Aorta (tissue), 5 donors: ENCODE data around the gene ARID5A. TPM values are rescaled to one million over a fixed set of nuclear protein-coding genes. Genes with fewer than 3 reads are reported as not detected.

Experiments used
- ATAC-seq: fragments of 200-7000 bp; cut with Tn5 transposase; one replicate; pipeline ENCODE4 v1.9.1; 2022; ENCODE audit warnings: moderate library complexity; ENCODE audit not compliant: low FRiP score
- DNase-seq, 2 donors: peaks; one replicate each; pipeline ENCODE4 v3.0.0-alpha.2; 2020
- H3K27ac ChIP-seq, 2 donors: one replicate each; pipeline ENCODE4 v1.5.1; 2013; ENCODE audit warnings: low read length in 2 of 2, mild to moderate bottlenecking in 2 of 2, moderate library complexity in 2 of 2, control low read depth in 1 of 2, inconsistent platforms in 1 of 2, low read depth in 1 of 2
- H3K27me3 ChIP-seq, 2 donors: one replicate each; pipeline ENCODE4 v1.6.1; 2013; ENCODE audit warnings: control low read depth in 1 of 2, low read length in 1 of 2, mild to moderate bottlenecking in 1 of 2, moderate library complexity in 1 of 2; ENCODE audit not compliant: insufficient read depth in 2 of 2, control insufficient read depth in 1 of 2
- H3K36me3 ChIP-seq, 2 donors: one replicate each; pipeline ENCODE4 v1.6.1; 2013; ENCODE audit warnings: control low read depth in 1 of 2, low read length in 1 of 2, mild to moderate bottlenecking in 1 of 2; ENCODE audit not compliant: insufficient read depth in 2 of 2, control insufficient read depth in 1 of 2
- H3K4me1 ChIP-seq, 2 donors: one replicate each; pipeline ENCODE4 v1.6.1; 2013; ENCODE audit warnings: low read length in 2 of 2, control low read depth in 1 of 2, mild to moderate bottlenecking in 1 of 2, moderate library complexity in 1 of 2; ENCODE audit not compliant: insufficient read depth in 2 of 2, control insufficient read depth in 1 of 2
- H3K4me3 ChIP-seq, 2 donors: one replicate each; pipeline ENCODE4 v1.5.1; 2013; ENCODE audit warnings: low read length in 2 of 2, control low read depth in 1 of 2, mild to moderate bottlenecking in 1 of 2
- H3K9me3 ChIP-seq: one replicate; pipeline ENCODE4 v1.6.1; 2013; ENCODE audit warnings: mild to moderate bottlenecking, low read length; ENCODE audit not compliant: control insufficient read depth
- WGBS, 2 donors: extraction: QIAGEN DNeasy Blood & Tissue Kit; methylation state at CpG; one replicate each; pipeline ENCODE4 v1.1.7; 2013; 5-methylcytosine and 5-hydroxymethylcytosine counted together
- intact Hi-C, 2 donors: fragments of 100-400 bp; cut with DNase I; formaldehyde crosslinking; loops; one replicate each; pipeline versions ENCODE4 v1.14.2 to v1.15.0; 2022
- polyA plus RNA-seq, 2 donors: library from polyadenylated mRNA; stranded (reverse); fragments of 200-250 nt; gene quantifications; one replicate each; pipeline ENCODE4 v1.2.3, GENCODE V29; 2013
- total RNA-seq, 2 donors: library from RNA; stranded (reverse); fragmentation: NEBNext Ultra II Directional; extraction: Animal tissue kit (Norgen Biotek cat#: 25700); gene quantifications; one replicate each; pipeline ENCODE4 v1.2.1, GENCODE V29; 2021
- donor health status: healthy with polysubstance abuse.
- donor health status: Bipolar disorder and iron deficiency.
- donor health status: DM: no; HTN: no; CAD: no.
- donor health status: DM: no; HTN: no; CAD: no.
- donor health status: DM: yes; HTN: yes; CAD: no.

The ARID5A gene
- total and polyA plus RNA-seq, 4 donors, result 51.5 to 264 (median 182) TPM

- WGBS, 2 donors, result 83 to 94% methylated on average over 8 of the region's 8 CpGs
- Histone ChIP-seq H3K27me3 (no peaks in the 10 kb centered on the region), H3K9me3 (no peaks in the 10 kb centered on the region), H3K4me3 (no peak overlapping the region), H3K4me1 (no peaks in the 10 kb centered on the region), H3K27ac (no peak overlapping the region), H3K36me3 (no peaks in the 10 kb centered on the region)
- no peak for DNase-seq
- no peak for ATAC-seq
- intact Hi-C loops, result loop anchor here in 1 of 2 donors (5.0 kb wide), 1 partner anchor 51 kb away; the partner anchor contains the start of gene NEURL3
These were observed 21.9 kb downstream of the ARID5A start for GRCh38 chr2:96558485-96558884.

- intact Hi-C loops, result no loop called here
- Histone ChIP-seq H3K27ac (no peak overlapping the region), H3K27me3 (no peaks in the 10 kb centered on the region), H3K36me3 (no peaks in the 10 kb centered on the region), H3K4me3 (no peak overlapping the region), H3K4me1 (no peaks in the 10 kb centered on the region), H3K9me3 (no peaks in the 10 kb centered on the region)
- 73 to 80% methylated on average over 4 of the region's 4 CpGs for WGBS, 2 donors
- ATAC-seq (no peak), DNase-seq (no peak)
These were observed 27.5 kb downstream of the ARID5A start for GRCh38 chr2:96564026-96564425.

DNA sequence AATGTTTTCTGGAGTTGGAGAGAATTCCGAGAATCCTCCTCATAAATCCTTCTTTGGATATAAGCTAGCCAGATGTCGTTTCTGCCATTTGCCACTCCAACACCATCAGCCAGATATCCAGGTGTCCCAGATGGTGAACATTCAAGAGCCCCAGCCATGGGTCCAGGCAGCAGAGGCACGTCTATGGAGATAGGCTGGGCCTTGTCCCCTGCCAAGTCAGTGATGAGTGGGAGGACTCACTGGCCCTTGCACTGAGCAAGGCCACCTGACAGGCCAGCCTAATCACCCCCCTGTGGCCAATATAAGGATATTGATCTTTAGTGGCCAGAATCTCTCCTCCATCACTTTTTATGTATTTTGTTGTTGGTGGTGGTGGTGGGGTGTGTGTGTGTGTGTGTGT is 28.0 kb downstream of the ARID5A start:
- 60 to 75% methylated on average over 3 of the region's 3 CpGs for WGBS, 2 donors
- intact Hi-C loops, result no loop called here
- Histone ChIP-seq H3K27me3 (no peaks in the 10 kb centered on the region), H3K4me1 (no peaks in the 10 kb centered on the region), H3K9me3 (no peaks in the 10 kb centered on the region), H3K4me3 (no peak overlapping the region), H3K36me3 (no peaks in the 10 kb centered on the region), H3K27ac (no peak overlapping the region)
- no peak for ATAC-seq
- DNase-seq, result no peak

- intact Hi-C loops, result no loop called here
- no peak for DNase-seq
- no peaks in the 10 kb centered on the region for H3K27me3 ChIP-seq
- WGBS, 2 donors, result 65 to 73% methylated on average over 5 of the region's 5 CpGs
- H3K27ac ChIP-seq, result no peak overlapping the region
- ATAC-seq, result no peak
- no peaks in the 10 kb centered on the region for H3K9me3 ChIP-seq
- no peak overlapping the region for H3K4me3 ChIP-seq
- no peaks in the 10 kb centered on the region for H3K4me1 ChIP-seq
- H3K36me3 ChIP-seq, result no peaks in the 10 kb centered on the region
These were observed 28.6 kb downstream of the ARID5A start for GRCh38 chr2:96565111-96565510.

DNA sequence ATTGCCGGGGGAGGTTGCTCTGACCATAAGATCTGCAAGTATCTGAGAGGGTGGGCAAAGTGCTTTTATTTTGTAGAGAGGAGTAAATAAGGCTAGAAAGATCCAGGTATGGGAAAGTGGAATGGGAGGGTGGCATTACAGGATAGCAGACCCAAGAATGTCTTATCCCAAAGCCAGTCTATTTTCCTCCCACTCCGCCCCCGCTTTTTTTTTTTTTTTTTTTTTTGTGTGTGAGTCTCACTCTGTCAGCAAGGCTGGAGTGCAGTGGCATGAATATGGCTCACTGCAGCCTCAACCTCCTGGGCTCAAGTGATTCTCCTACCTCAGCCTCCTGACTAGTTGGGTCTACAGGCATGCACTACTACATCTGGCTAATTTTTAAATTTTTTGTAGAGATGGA is 31.5 kb downstream of the ARID5A start:
- 93 to 97% methylated on average over 3 of the region's 3 CpGs for WGBS, 2 donors
- H3K4me1 ChIP-seq, result no peaks in the 10 kb centered on the region
- no peaks in the 10 kb centered on the region for H3K36me3 ChIP-seq
- ATAC-seq (no peak), DNase-seq (no peak)
- H3K4me3 ChIP-seq, result no peak overlapping the region
- no peak overlapping the region for H3K27ac ChIP-seq
- H3K27me3 ChIP-seq, result no peaks in the 10 kb centered on the region
- H3K9me3 ChIP-seq, result no peaks in the 10 kb centered on the region
- intact Hi-C loops, result no loop called here

DNA sequence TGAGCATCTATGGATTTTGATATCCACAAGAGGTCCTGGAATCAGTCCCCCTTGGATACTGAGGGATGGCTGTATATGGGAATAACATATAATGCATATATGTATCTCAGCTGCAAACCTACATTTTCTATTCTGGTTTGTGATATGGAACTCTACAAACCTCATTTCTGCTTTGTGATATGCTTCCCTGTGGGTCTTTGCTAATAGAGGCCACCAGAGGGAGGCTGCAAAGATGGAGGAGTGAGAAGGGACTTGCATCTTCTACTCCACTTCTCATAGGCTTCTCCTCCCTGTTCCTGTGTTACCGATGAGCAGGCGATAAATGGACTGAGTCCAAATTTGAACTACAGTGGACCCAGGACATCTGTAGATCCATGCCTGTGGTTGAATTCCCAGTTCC is 37.8 kb downstream of the ARID5A start:
- Histone ChIP-seq H3K27ac (no peak overlapping the region), H3K36me3 (no peaks in the 10 kb centered on the region), H3K9me3 (no peaks in the 10 kb centered on the region), H3K4me1 (no peaks in the 10 kb centered on the region), H3K27me3 (no peaks in the 10 kb centered on the region), H3K4me3 (no peak overlapping the region)
- ATAC-seq, result no peak
- intact Hi-C loops, result no loop called here
- DNase-seq, result no peak
- WGBS, 2 donors, result 91 to 97% methylated on average over 2 of the region's 2 CpGs

GRCh38 chr2:96575785-96576456 is 39.4 kb downstream of the ARID5A start:
- DNase-seq, result no peak
- WGBS, 2 donors, result 82 to 94% methylated on average over 1 of the region's 1 CpG
- Histone ChIP-seq H3K4me1 (no peaks in the 10 kb centered on the region), H3K27ac (no peak overlapping the region), H3K36me3 (no peaks in the 10 kb centered on the region), H3K4me3 (no peak overlapping the region), H3K9me3 (no peaks in the 10 kb centered on the region), H3K27me3 (no peaks in the 10 kb centered on the region)
- ATAC-seq, result no peak
- intact Hi-C loops, result no loop called here

- no peaks in the 10 kb centered on the region for H3K4me1 ChIP-seq
- no peak overlapping the region for H3K4me3 ChIP-seq
- H3K27ac ChIP-seq, result no peak overlapping the region
- ATAC-seq (no peak), DNase-seq (no peak)
- intact Hi-C loops, result no loop called here
- 79 to 94% methylated on average over 5 of the region's 5 CpGs for WGBS, 2 donors
- H3K36me3 ChIP-seq, result no peaks in the 10 kb centered on the region
- no peaks in the 10 kb centered on the region for H3K27me3 ChIP-seq
- no peaks in the 10 kb centered on the region for H3K9me3 ChIP-seq
These were observed 40.9 kb downstream of the ARID5A start for GRCh38 chr2:96577501-96577900.

GRCh38 chr2:96578731-96579130 is 42.2 kb downstream of the ARID5A start:
- H3K4me3 ChIP-seq, result no peak overlapping the region
- no peak for DNase-seq
- no peaks in the 10 kb centered on the region for H3K4me1 ChIP-seq
- no peaks in the 10 kb centered on the region for H3K9me3 ChIP-seq
- WGBS, 2 donors, result 88 to 90% methylated on average over 3 of the region's 3 CpGs
- no peak overlapping the region for H3K27ac ChIP-seq
- peaks cover 0 to 1% of the 10 kb centered on the region in 2 donors for H3K36me3 ChIP-seq
- no peak for ATAC-seq
- intact Hi-C loops, result no loop called here
- H3K27me3 ChIP-seq, result no peaks in the 10 kb centered on the region
